Measurements from ENCODE around the gene RIF1. TPM values are rescaled to one million over a fixed set of nuclear protein-coding genes. Genes with fewer than 3 reads are reported as not detected.
A peak's percentile ranks its signal among the peaks of the same experiment; 100 is the strongest.

The RIF1 gene
- total and polyA plus RNA-seq, 2 donors from 2014 or later, result 2.4 to 36.8 TPM

GRCh38 chr2:151363709-151364108 lies 46.0 kb upstream of the RIF1 start:
- no peaks in the 10 kb centered on the region for H3K4me1 ChIP-seq (ENCODE audit: control insufficient read depth in 2 of 3, insufficient read depth in 2 of 3, low read depth in 1 of 3, low read length in 3 of 3)
- H3K4me3 ChIP-seq (ENCODE audit: low read length in 3 of 3), result no peak overlapping the region
- FAIRE-seq (no peak), DNase-seq (no peak)
- no peaks in the 10 kb centered on the region for H3K9me3 ChIP-seq (ENCODE audit: control insufficient read depth in 2 of 3, insufficient read depth in 1 of 3, low read length in 3 of 3)
- no peaks in the 10 kb centered on the region for H3K27me3 ChIP-seq (ENCODE audit: control insufficient read depth, insufficient read depth, low read length)
- H3K27ac ChIP-seq (ENCODE audit: low read depth in 2 of 2, low read length in 2 of 2), result no peak overlapping the region
- no peak overlapping the region for H3K9ac ChIP-seq (ENCODE audit: low read length in 3 of 3)
- intact Hi-C loops (cut with DNase I), result no loop called here
- no peaks in the 10 kb centered on the region for H3K36me3 ChIP-seq (ENCODE audit: control insufficient read depth in 2 of 3, insufficient read depth in 3 of 3, low read length in 3 of 3)
- no peak for TF ChIP-seq CTCF (IDR thresholded peaks at IDR 0.05; ENCODE audit: borderline replicate concordance, extremely low read depth, insufficient read depth)

GRCh38 chr2:151367571-151367970 lies 42.1 kb upstream of the RIF1 start:
- Histone ChIP-seq H3K4me3 (ENCODE audit: low read length in 3 of 3) (no peak overlapping the region), H3K27me3 (ENCODE audit: control insufficient read depth, insufficient read depth, low read length) (no peaks in the 10 kb centered on the region), H3K4me1 (ENCODE audit: control insufficient read depth in 2 of 3, insufficient read depth in 2 of 3, low read depth in 1 of 3, low read length in 3 of 3) (no peaks in the 10 kb centered on the region), H3K9me3 (ENCODE audit: control insufficient read depth in 2 of 3, insufficient read depth in 1 of 3, low read length in 3 of 3) (no peaks in the 10 kb centered on the region), H3K36me3 (ENCODE audit: control insufficient read depth in 2 of 3, insufficient read depth in 3 of 3, low read length in 3 of 3) (no peaks in the 10 kb centered on the region), H3K9ac (ENCODE audit: low read length in 3 of 3) (no peak overlapping the region), H3K27ac (ENCODE audit: low read depth in 2 of 2, low read length in 2 of 2) (no peak overlapping the region)
- FAIRE-seq, result no peak
- no peak for DNase-seq
- no peak for TF ChIP-seq CTCF (IDR thresholded peaks at IDR 0.05; ENCODE audit: borderline replicate concordance, extremely low read depth, insufficient read depth)
- intact Hi-C loops (cut with DNase I), result no loop called here

GRCh38 chr2:151374436-151374835 lies 35.3 kb upstream of the RIF1 start:
- Histone ChIP-seq H3K36me3 (ENCODE audit: control insufficient read depth in 2 of 3, insufficient read depth in 3 of 3, low read length in 3 of 3) (no peaks in the 10 kb centered on the region), H3K27ac (ENCODE audit: low read depth in 2 of 2, low read length in 2 of 2) (no peak overlapping the region), H3K4me3 (ENCODE audit: low read length in 3 of 3) (no peak overlapping the region), H3K4me1 (ENCODE audit: control insufficient read depth in 2 of 3, insufficient read depth in 2 of 3, low read depth in 1 of 3, low read length in 3 of 3) (no peaks in the 10 kb centered on the region), H3K9me3 (ENCODE audit: control insufficient read depth in 2 of 3, insufficient read depth in 1 of 3, low read length in 3 of 3) (no peaks in the 10 kb centered on the region), H3K9ac (ENCODE audit: low read length in 3 of 3) (no peak overlapping the region), H3K27me3 (ENCODE audit: control insufficient read depth, insufficient read depth, low read length) (no peaks in the 10 kb centered on the region)
- FAIRE-seq, result peak; percentile 82
- DNase-seq, result peak in 2 of 5 donors; percentile 48 to 86
- no peak for TF ChIP-seq CTCF (IDR thresholded peaks at IDR 0.05; ENCODE audit: borderline replicate concordance, extremely low read depth, insufficient read depth)
- intact Hi-C loops (cut with DNase I), result no loop called here

- Histone ChIP-seq H3K27ac (ENCODE audit: low read depth in 2 of 2, low read length in 2 of 2) (no peak overlapping the region), H3K4me1 (ENCODE audit: control insufficient read depth in 2 of 3, insufficient read depth in 2 of 3, low read depth in 1 of 3, low read length in 3 of 3) (no peaks in the 10 kb centered on the region), H3K9me3 (ENCODE audit: control insufficient read depth in 2 of 3, insufficient read depth in 1 of 3, low read length in 3 of 3) (no peaks in the 10 kb centered on the region), H3K9ac (ENCODE audit: low read length in 3 of 3) (no peak overlapping the region), H3K36me3 (ENCODE audit: control insufficient read depth in 2 of 3, insufficient read depth in 3 of 3, low read length in 3 of 3) (no peaks in the 10 kb centered on the region), H3K4me3 (ENCODE audit: low read length in 3 of 3) (no peak overlapping the region), H3K27me3 (ENCODE audit: control insufficient read depth, insufficient read depth, low read length) (no peaks in the 10 kb centered on the region)
- TF ChIP-seq CTCF (IDR thresholded peaks at IDR 0.05; ENCODE audit: borderline replicate concordance, extremely low read depth, insufficient read depth), result no peak
- intact Hi-C loops (cut with DNase I), result no loop called here
- FAIRE-seq, result no peak
- no peak for DNase-seq
Measured at GRCh38 chr2:151379169-151379568, 30.5 kb upstream of the RIF1 start.

All from kidney (tissue), 14 donors.